ENCODE data around the gene GRM7. TPM values are rescaled to one million over a fixed set of nuclear protein-coding genes. Genes with fewer than 3 reads are reported as not detected.

The GRM7 gene
- total RNA-seq, 2 experiments from 2014 or later = not detected

- no peak for DNase-seq (ENCODE audit: low spot score)
- no peaks in the 10 kb centered on the region for H3K79me2 ChIP-seq (ENCODE audit: insufficient read depth, low read depth, low read length)
- no peak overlapping the region for H3K4me2 ChIP-seq (ENCODE audit: low read length)
- no peaks in the 10 kb centered on the region for H3K4me1 ChIP-seq (ENCODE audit: insufficient read depth, low read length, poor library complexity, severe bottlenecking)
- no peaks in the 10 kb centered on the region for H3K9me3 ChIP-seq (ENCODE audit: low read length)
- no peaks in the 10 kb centered on the region for H4K20me1 ChIP-seq (ENCODE audit: insufficient read depth, low read length)
- H3K9me2 ChIP-seq (ENCODE audit: insufficient read depth, low read length) = no peaks in the 10 kb centered on the region
- H2AFZ ChIP-seq (ENCODE audit: low read length) = no peak overlapping the region
- H3K27ac ChIP-seq (ENCODE audit: low read depth, low read length, poor library complexity, severe bottlenecking) = no peak overlapping the region
- H3K4me3 ChIP-seq (ENCODE audit: low read depth, low read length, poor library complexity, severe bottlenecking) = no peak overlapping the region
- ChIA-PET CTCF (ENCODE audit: unreplicated experiment) (no interaction called here), POLR2A (no interaction called here)
- no peaks in the 10 kb centered on the region for H3K36me3 ChIP-seq (ENCODE audit: insufficient read depth, low read length)
- intact Hi-C loops (cut with micrococcal nuclease; ENCODE audit: unreplicated experiment) = no loop called here
- TF ChIP-seq CTCF (conservative IDR thresholded peaks at IDR 0.05; ENCODE audit: low read length) (no peak), EZH2phosphoT487 (IDR thresholded peaks at IDR 0.05; ENCODE audit: borderline replicate concordance, low read depth, low read length) (no peak)
- BruUV-seq (replicated peaks) = no TSS peak
Measured at GRCh38 chr3:7195934-7196333, 335.0 kb downstream of the GRM7 start.

- ChIA-PET CTCF (ENCODE audit: unreplicated experiment) (no interaction called here), POLR2A (no interaction called here)
- Histone ChIP-seq H2AFZ (ENCODE audit: low read length) (no peak overlapping the region), H3K9me2 (ENCODE audit: insufficient read depth, low read length) (no peaks in the 10 kb centered on the region), H3K79me2 (ENCODE audit: insufficient read depth, low read depth, low read length) (no peaks in the 10 kb centered on the region), H3K4me2 (ENCODE audit: low read length) (no peak overlapping the region), H3K27ac (ENCODE audit: low read depth, low read length, poor library complexity, severe bottlenecking) (no peak overlapping the region), H4K20me1 (ENCODE audit: insufficient read depth, low read length) (no peaks in the 10 kb centered on the region), H3K36me3 (ENCODE audit: insufficient read depth, low read length) (no peaks in the 10 kb centered on the region), H3K4me3 (ENCODE audit: low read depth, low read length, poor library complexity, severe bottlenecking) (no peak overlapping the region), H3K9me3 (ENCODE audit: low read length) (no peaks in the 10 kb centered on the region), H3K4me1 (ENCODE audit: insufficient read depth, low read length, poor library complexity, severe bottlenecking) (no peaks in the 10 kb centered on the region)
- no TSS peak for BruUV-seq (replicated peaks)
- no peak for TF ChIP-seq EZH2phosphoT487 (IDR thresholded peaks at IDR 0.05; ENCODE audit: borderline replicate concordance, low read depth, low read length)
- TF ChIP-seq CTCF (conservative IDR thresholded peaks at IDR 0.05; ENCODE audit: low read length) = no peak
- intact Hi-C loops (cut with micrococcal nuclease; ENCODE audit: unreplicated experiment) = no loop called here
- DNase-seq (ENCODE audit: low spot score) = no peak
Measured at GRCh38 chr3:7201784-7202183, 340.9 kb downstream of the GRM7 start.

GRCh38 chr3:7203969-7204847 lies 343.3 kb downstream of the GRM7 start:
- ChIA-PET POLR2A (no interaction called here), CTCF (ENCODE audit: unreplicated experiment) (no interaction called here)
- H3K36me3 ChIP-seq (ENCODE audit: insufficient read depth, low read length) = no peaks in the 10 kb centered on the region
- DNase-seq (ENCODE audit: low spot score) = no peak
- no peaks in the 10 kb centered on the region for H3K9me3 ChIP-seq (ENCODE audit: low read length)
- H3K9me2 ChIP-seq (ENCODE audit: insufficient read depth, low read length) = no peaks in the 10 kb centered on the region
- H2AFZ ChIP-seq (ENCODE audit: low read length) = no peak overlapping the region
- intact Hi-C loops (cut with micrococcal nuclease; ENCODE audit: unreplicated experiment) = no loop called here
- no peak overlapping the region for H3K4me3 ChIP-seq (ENCODE audit: low read depth, low read length, poor library complexity, severe bottlenecking)
- H4K20me1 ChIP-seq (ENCODE audit: insufficient read depth, low read length) = no peaks in the 10 kb centered on the region
- no peak overlapping the region for H3K27ac ChIP-seq (ENCODE audit: low read depth, low read length, poor library complexity, severe bottlenecking)
- no peak for TF ChIP-seq CTCF (conservative IDR thresholded peaks at IDR 0.05; ENCODE audit: low read length)
- no peak for TF ChIP-seq EZH2phosphoT487 (IDR thresholded peaks at IDR 0.05; ENCODE audit: borderline replicate concordance, low read depth, low read length)
- H3K4me2 ChIP-seq (ENCODE audit: low read length) = no peak overlapping the region
- no TSS peak for BruUV-seq (replicated peaks)
- H3K4me1 ChIP-seq (ENCODE audit: insufficient read depth, low read length, poor library complexity, severe bottlenecking) = no peaks in the 10 kb centered on the region
- no peaks in the 10 kb centered on the region for H3K79me2 ChIP-seq (ENCODE audit: insufficient read depth, low read depth, low read length)
